HEK293 (cell line): ENCODE data around the gene STX4.

Experiments
- GLI2 ChIP-seq: fragments of 450-650 bp; formaldehyde crosslinking; IDR thresholded peaks from 2 replicates; pipeline ENCODE4; 2017; ENCODE audit warnings: missing biosample characterization, missing genetic modification characterization, low read depth, borderline replicate concordance
- KLF7 ChIP-seq: fragments of 450-650 bp; formaldehyde crosslinking; IDR thresholded peaks from 2 replicates; pipeline ENCODE4 v1.5.1; 2016; ENCODE audit warnings: missing biosample characterization, missing genetic modification characterization, borderline replicate concordance
- ZFP37 ChIP-seq: fragments of 450-650 bp; formaldehyde crosslinking; IDR thresholded peaks from 2 replicates; pipeline ENCODE4 v1.5.1; 2016; ENCODE audit warnings: missing biosample characterization, missing genetic modification characterization
- ZNF292 ChIP-seq: fragments of 450-650 bp; formaldehyde crosslinking; IDR thresholded peaks from 2 replicates; pipeline ENCODE4 v1.5.1; 2016; ENCODE audit warnings: low read depth, missing biosample characterization, missing genetic modification characterization, borderline replicate concordance
- TF ChIP-seq, protein P1 (sequence below): fragments of 450-650 bp; formaldehyde crosslinking; IDR thresholded peaks from 2 replicates; pipeline ENCODE4 v1.5.1; 2016; ENCODE audit warnings: missing biosample characterization, missing genetic modification characterization
- TF ChIP-seq, protein P2 (sequence below): fragments of 450-650 bp; formaldehyde crosslinking; optimal IDR thresholded peaks from 2 replicates; pipeline ENCODE3; 2016; ENCODE audit warnings: missing biosample characterization, mild to moderate bottlenecking, missing genetic modification characterization
- TF ChIP-seq, protein P3 (sequence below): fragments of 450-650 bp; formaldehyde crosslinking; IDR thresholded peaks from 2 replicates; pipeline ENCODE4 v1.5.1; 2017; ENCODE audit warnings: missing biosample characterization, missing genetic modification characterization
- TF ChIP-seq, protein P4 (sequence below): fragments of 450-650 bp; formaldehyde crosslinking; IDR thresholded peaks from 2 replicates; pipeline ENCODE4 v1.5.1; 2016; ENCODE audit warnings: missing biosample characterization, missing genetic modification characterization

DNA sequence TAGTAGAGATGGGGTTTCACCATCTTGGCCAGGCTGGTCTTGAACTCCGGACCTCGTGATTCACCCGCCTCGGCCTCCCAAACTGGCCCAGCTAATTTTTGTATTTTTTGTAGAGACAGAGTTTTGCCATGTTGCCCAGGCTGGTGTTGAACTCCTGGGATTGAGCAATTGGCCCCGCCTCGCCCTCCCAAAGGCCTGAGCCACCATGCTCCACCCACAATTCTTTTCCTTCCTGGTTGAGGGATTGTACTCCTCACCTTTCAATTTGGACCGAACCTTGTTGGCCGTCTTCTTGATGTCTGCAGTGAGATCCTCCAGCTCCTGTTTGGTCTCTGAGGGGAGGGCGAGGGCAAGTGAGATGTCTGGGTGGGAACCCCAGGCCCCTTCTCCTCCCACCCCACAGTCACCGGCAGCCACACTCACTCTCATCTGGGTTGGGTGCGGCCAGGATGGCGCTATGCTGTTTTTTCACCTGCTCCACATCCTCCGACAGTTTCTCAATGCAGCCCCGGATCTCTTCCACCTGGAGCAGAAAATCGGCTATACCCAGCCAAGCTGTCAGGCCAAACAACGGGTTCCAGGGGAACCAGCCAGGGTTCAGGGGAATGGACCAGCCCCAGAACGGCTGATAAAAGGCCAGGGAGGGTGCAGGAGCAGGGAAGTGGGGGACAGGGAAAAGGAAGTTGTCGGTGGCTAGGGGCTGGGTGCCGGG, 32.5 kb upstream of the STX4 start:
- TF ChIP-seq GLI2 (tag by site-specific recombination) (no peak), ZNF292 (tag by site-specific recombination) (no peak), KLF7 (tag by site-specific recombination) (no peak), ZFP37 (no peak)
- TF ChIP-seq, protein P1, sequence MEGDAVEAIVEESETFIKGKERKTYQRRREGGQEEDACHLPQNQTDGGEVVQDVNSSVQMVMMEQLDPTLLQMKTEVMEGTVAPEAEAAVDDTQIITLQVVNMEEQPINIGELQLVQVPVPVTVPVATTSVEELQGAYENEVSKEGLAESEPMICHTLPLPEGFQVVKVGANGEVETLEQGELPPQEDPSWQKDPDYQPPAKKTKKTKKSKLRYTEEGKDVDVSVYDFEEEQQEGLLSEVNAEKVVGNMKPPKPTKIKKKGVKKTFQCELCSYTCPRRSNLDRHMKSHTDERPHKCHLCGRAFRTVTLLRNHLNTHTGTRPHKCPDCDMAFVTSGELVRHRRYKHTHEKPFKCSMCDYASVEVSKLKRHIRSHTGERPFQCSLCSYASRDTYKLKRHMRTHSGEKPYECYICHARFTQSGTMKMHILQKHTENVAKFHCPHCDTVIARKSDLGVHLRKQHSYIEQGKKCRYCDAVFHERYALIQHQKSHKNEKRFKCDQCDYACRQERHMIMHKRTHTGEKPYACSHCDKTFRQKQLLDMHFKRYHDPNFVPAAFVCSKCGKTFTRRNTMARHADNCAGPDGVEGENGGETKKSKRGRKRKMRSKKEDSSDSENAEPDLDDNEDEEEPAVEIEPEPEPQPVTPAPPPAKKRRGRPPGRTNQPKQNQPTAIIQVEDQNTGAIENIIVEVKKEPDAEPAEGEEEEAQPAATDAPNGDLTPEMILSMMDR (tag by site-specific recombination), result no peak
- TF ChIP-seq, protein P2, sequence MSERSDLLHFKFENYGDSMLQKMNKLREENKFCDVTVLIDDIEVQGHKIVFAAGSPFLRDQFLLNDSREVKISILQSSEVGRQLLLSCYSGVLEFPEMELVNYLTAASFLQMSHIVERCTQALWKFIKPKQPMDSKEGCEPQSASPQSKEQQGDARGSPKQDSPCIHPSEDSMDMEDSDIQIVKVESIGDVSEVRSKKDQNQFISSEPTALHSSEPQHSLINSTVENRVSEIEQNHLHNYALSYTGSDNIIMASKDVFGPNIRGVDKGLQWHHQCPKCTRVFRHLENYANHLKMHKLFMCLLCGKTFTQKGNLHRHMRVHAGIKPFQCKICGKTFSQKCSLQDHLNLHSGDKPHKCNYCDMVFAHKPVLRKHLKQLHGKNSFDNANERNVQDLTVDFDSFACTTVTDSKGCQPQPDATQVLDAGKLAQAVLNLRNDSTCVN (tag by site-specific recombination), result no peak
- TF ChIP-seq, protein P3, sequence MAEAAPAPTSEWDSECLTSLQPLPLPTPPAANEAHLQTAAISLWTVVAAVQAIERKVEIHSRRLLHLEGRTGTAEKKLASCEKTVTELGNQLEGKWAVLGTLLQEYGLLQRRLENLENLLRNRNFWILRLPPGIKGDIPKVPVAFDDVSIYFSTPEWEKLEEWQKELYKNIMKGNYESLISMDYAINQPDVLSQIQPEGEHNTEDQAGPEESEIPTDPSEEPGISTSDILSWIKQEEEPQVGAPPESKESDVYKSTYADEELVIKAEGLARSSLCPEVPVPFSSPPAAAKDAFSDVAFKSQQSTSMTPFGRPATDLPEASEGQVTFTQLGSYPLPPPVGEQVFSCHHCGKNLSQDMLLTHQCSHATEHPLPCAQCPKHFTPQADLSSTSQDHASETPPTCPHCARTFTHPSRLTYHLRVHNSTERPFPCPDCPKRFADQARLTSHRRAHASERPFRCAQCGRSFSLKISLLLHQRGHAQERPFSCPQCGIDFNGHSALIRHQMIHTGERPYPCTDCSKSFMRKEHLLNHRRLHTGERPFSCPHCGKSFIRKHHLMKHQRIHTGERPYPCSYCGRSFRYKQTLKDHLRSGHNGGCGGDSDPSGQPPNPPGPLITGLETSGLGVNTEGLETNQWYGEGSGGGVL (tag by site-specific recombination), result no peak
- TF ChIP-seq, protein P4, sequence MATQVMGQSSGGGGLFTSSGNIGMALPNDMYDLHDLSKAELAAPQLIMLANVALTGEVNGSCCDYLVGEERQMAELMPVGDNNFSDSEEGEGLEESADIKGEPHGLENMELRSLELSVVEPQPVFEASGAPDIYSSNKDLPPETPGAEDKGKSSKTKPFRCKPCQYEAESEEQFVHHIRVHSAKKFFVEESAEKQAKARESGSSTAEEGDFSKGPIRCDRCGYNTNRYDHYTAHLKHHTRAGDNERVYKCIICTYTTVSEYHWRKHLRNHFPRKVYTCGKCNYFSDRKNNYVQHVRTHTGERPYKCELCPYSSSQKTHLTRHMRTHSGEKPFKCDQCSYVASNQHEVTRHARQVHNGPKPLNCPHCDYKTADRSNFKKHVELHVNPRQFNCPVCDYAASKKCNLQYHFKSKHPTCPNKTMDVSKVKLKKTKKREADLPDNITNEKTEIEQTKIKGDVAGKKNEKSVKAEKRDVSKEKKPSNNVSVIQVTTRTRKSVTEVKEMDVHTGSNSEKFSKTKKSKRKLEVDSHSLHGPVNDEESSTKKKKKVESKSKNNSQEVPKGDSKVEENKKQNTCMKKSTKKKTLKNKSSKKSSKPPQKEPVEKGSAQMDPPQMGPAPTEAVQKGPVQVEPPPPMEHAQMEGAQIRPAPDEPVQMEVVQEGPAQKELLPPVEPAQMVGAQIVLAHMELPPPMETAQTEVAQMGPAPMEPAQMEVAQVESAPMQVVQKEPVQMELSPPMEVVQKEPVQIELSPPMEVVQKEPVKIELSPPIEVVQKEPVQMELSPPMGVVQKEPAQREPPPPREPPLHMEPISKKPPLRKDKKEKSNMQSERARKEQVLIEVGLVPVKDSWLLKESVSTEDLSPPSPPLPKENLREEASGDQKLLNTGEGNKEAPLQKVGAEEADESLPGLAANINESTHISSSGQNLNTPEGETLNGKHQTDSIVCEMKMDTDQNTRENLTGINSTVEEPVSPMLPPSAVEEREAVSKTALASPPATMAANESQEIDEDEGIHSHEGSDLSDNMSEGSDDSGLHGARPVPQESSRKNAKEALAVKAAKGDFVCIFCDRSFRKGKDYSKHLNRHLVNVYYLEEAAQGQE (tag by site-specific recombination), result no peak
